Thyroid gland (tissue), 4 donors: ENCODE results near the gene FAM149B1.

Experiments used
- CTCF ChIP-seq, 6 experiments: fragments of 200-600 bp in 3 of 6; fragments of 450-650 bp in 3 of 6; sonication (generic) in 3 of 6; IDR thresholded peaks; one replicate each; pipeline ENCODE4 v1.5.1; 2016 to 2019; ENCODE audit warnings: antibody characterized with exemption in 6 of 6, mild to moderate bottlenecking in 2 of 6, inconsistent platforms in 1 of 6, moderate library complexity in 1 of 6
- POLR2A ChIP-seq, 2 donors: fragments of 450-650 bp; IDR thresholded peaks; one replicate each; pipeline ENCODE4 v1.6.1; 2017; ENCODE audit warnings: antibody characterized with exemption in 2 of 2, mild to moderate bottlenecking in 2 of 2, moderate library complexity in 1 of 2

GRCh38 chr10:73163096-73163495 lies 4.8 kb upstream of the FAM149B1 start:
- no peak for TF ChIP-seq CTCF (IDR thresholded peaks at IDR 0.05)
- no peak for TF ChIP-seq POLR2A (IDR thresholded peaks at IDR 0.05)
